ENCODE data around the gene BPIFB3. TPM values are rescaled to one million over a fixed set of nuclear protein-coding genes. Genes with fewer than 3 reads are reported as not detected.

BPIFB3 gene
- total RNA-seq, 1 experiment from 2014 or later = not detected

DNA sequence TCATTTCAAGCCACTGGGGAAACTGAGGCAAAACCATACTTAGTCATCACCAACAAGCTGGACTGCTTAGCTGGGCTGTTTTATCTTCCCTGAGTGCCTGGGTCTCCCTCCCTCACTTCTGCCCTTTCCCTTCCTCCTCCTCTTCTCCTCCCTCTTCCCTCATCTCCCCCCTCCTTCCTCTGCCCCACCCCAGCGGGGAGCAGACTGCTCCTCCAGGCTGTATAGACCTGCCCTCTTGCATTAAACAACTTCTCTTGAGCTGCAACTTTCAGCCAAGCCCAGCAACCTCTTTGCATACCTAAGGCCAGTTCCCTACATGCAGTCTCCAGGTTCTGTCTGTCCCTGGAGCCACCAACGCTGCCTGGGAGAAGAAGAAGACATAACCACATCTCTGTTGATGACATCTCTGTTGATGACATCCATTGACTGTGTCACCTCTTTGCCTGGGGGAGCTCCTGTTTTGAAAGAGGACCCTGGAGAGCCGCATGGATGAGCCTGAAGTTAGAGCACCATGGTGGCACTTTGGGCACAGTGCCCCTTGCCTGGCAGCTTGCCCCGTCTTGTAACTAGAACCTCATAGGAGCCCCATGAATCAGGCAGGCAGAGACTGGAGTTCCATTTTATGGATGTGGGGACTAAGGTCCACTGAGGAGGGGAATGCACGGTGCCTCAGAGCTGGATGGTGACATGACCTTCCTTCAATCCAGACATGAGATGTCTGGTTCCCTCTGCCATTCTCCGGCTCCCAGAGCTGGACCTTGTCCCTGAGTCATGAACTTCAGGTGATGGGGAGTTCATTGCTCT is 30.1 kb upstream of the BPIFB3 start:
- no peak for DNase-seq (ENCODE audit: low spot score)
- H3K9me3 ChIP-seq (ENCODE audit: low read depth, low read length, poor library complexity, severe bottlenecking) = no peaks in the 10 kb centered on the region
- no TSS peak for BruUV-seq (replicated peaks)
- no peak for TF ChIP-seq EZH2 (IDR thresholded peaks at IDR 0.05; ENCODE audit: borderline replicate concordance, low read depth, low read length, poor library complexity, severe bottlenecking)
- no peak for TF ChIP-seq CTCF (conservative IDR thresholded peaks at IDR 0.05; ENCODE audit: low read depth, low read length)
- no peaks in the 10 kb centered on the region for H3K4me1 ChIP-seq (ENCODE audit: insufficient read depth, low read length, poor library complexity, severe bottlenecking)
- ChIA-PET CTCF (no interaction called here), POLR2A (ENCODE audit: low non-redundant PET) (no interaction called here)
- intact Hi-C loops (cut with micrococcal nuclease; ENCODE audit: unreplicated experiment) = no loop called here
- H3K4me3 ChIP-seq (ENCODE audit: low read depth, low read length, poor library complexity, severe bottlenecking) = no peak overlapping the region
- H3K36me3 ChIP-seq (ENCODE audit: insufficient read depth, low read length, poor library complexity, severe bottlenecking) = no peaks in the 10 kb centered on the region
- H3K27ac ChIP-seq (ENCODE audit: low read depth, low read length, poor library complexity, severe bottlenecking) = no peak overlapping the region
- no peaks in the 10 kb centered on the region for H3K27me3 ChIP-seq (replicated peaks; ENCODE audit: insufficient read depth, low read depth, low read length, poor library complexity)

DNA sequence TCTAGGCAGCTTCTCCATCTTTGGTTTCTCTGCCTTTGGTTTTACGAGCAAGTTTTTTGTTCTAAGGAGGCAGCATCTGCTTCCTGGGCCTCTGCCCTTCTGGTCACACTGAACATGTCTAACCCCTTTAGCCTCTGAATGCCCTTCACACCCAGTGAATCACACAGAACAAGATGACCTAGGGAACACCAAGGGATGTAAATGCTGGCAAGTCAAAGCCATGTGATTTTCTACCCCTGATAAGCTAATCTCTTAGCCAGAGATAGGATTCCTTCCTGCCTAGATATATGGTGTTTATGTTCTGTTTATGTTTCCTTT is 29.5 kb upstream of the BPIFB3 start:
- no TSS peak for BruUV-seq (replicated peaks)

DNA sequence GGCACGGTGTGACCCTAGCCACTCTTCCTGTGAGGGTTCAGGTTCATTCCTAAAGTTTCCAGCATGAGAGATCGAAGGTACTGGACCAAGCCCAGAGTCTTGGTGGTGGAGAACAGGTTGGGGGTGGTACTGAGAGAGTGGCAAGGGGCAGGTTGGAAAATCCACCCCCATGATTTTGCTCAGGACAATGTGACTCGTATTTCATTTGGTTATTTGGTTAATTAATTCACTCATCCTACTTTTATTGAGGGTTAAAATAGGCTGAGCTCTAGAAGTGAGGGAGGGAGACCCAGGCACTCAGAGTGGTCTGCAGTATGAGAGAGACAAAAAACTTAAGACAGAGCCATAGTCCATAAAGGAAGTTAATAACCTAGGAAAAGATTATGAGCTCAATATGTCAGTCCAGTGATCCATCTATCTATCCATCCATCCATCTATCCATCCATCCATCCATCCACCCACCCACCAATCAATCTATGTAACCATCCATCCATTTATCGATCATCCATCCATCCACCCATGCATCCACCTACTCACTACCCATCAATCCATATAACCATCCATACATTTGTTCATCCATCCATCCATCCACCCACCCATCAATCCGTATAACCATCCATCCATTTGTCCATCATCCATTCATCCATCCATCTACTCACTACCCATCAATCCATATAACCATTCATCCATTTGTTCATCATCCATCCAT is 28.9 kb upstream of the BPIFB3 start:
- ChIA-PET CTCF (no interaction called here), POLR2A (ENCODE audit: low non-redundant PET) (no interaction called here)
- intact Hi-C loops (cut with micrococcal nuclease; ENCODE audit: unreplicated experiment) = no loop called here
- Histone ChIP-seq H3K27ac (ENCODE audit: low read depth, low read length, poor library complexity, severe bottlenecking) (no peak overlapping the region), H3K27me3 (replicated peaks; ENCODE audit: insufficient read depth, low read depth, low read length, poor library complexity) (peaks cover 5% of the 10 kb centered on the region), H3K9me3 (ENCODE audit: low read depth, low read length, poor library complexity, severe bottlenecking) (no peaks in the 10 kb centered on the region), H3K4me1 (ENCODE audit: insufficient read depth, low read length, poor library complexity, severe bottlenecking) (no peaks in the 10 kb centered on the region), H3K4me3 (ENCODE audit: low read depth, low read length, poor library complexity, severe bottlenecking) (no peak overlapping the region), H3K36me3 (ENCODE audit: insufficient read depth, low read length, poor library complexity, severe bottlenecking) (no peaks in the 10 kb centered on the region)
- no TSS peak for BruUV-seq (replicated peaks)
- DNase-seq (ENCODE audit: low spot score) = no peak
- no peak for TF ChIP-seq CTCF (conservative IDR thresholded peaks at IDR 0.05; ENCODE audit: low read depth, low read length)
- no peak for TF ChIP-seq EZH2 (IDR thresholded peaks at IDR 0.05; ENCODE audit: borderline replicate concordance, low read depth, low read length, poor library complexity, severe bottlenecking)

More for the DNA sequence above, 29.5 kb upstream of the BPIFB3 start:
- Histone ChIP-seq H3K27me3 (replicated peaks; ENCODE audit: insufficient read depth, low read depth, low read length, poor library complexity) (peaks cover under 1% of the 10 kb centered on the region), H3K27ac (ENCODE audit: low read depth, low read length, poor library complexity, severe bottlenecking) (no peak overlapping the region), H3K4me1 (ENCODE audit: insufficient read depth, low read length, poor library complexity, severe bottlenecking) (no peaks in the 10 kb centered on the region), H3K36me3 (ENCODE audit: insufficient read depth, low read length, poor library complexity, severe bottlenecking) (no peaks in the 10 kb centered on the region), H3K4me3 (ENCODE audit: low read depth, low read length, poor library complexity, severe bottlenecking) (no peak overlapping the region), H3K9me3 (ENCODE audit: low read depth, low read length, poor library complexity, severe bottlenecking) (no peaks in the 10 kb centered on the region)
- intact Hi-C loops (cut with micrococcal nuclease; ENCODE audit: unreplicated experiment) = no loop called here
- TF ChIP-seq CTCF (conservative IDR thresholded peaks at IDR 0.05; ENCODE audit: low read depth, low read length) = no peak
- no peak for TF ChIP-seq EZH2 (IDR thresholded peaks at IDR 0.05; ENCODE audit: borderline replicate concordance, low read depth, low read length, poor library complexity, severe bottlenecking)
- POLR2A ChIA-PET (ENCODE audit: low non-redundant PET) = no interaction called here
- CTCF ChIA-PET = no interaction called here
- DNase-seq (ENCODE audit: low spot score) = no peak

Measured in A673 (cell line).